GM06990 (cell line): Measurements from ENCODE around the gene SH3PXD2B.

ENCODE experiments used
- DNase-seq: peaks from one replicate; pipeline ENCODE4 v3.0.0-alpha.2; 2011; ENCODE audit not compliant: insufficient read length; ENCODE audit errors: extremely low read depth
- H3K27me3 ChIP-seq: replicated peaks from 2 replicates; pipeline ENCODE4 v1.6.0; 2011; ENCODE audit warnings: low read length; ENCODE audit not compliant: control insufficient read depth, insufficient read depth
- H3K36me3 ChIP-seq: 2 replicates; pipeline ENCODE4 v1.5.1; 2011; ENCODE audit warnings: low read length; ENCODE audit not compliant: control insufficient read depth, insufficient read depth
- H3K4me3 ChIP-seq: replicated peaks from 2 replicates; pipeline ENCODE4 v1.5.1; 2011; ENCODE audit warnings: low read depth, mild to moderate bottlenecking, control low read depth, low read length
- CTCF ChIP-seq: IDR thresholded peaks from 2 replicates; pipeline ENCODE4 v1.5.1; 2011; ENCODE audit warnings: low read length, control low read depth, mild to moderate bottlenecking, inconsistent platforms; ENCODE audit not compliant: insufficient read depth, poor library complexity, severe bottlenecking

The SH3PXD2B gene

GRCh38 chr5:172454358-172455086 is at the start of gene SH3PXD2B:
Gene SH3PXD2B, minus strand, starts transcription at chr5:172454525. Its CDS starts 173 bp downstream, at chr5:172454352.
- Histone ChIP-seq H3K4me3 (peak within 1 kb of the TSS; percentile 58), H3K36me3 (no peaks in the 10 kb centered on the region), H3K27me3 (0 out of 2 replicates have a peak, but pooled peaks cover 2% of the 10 kb centered on the region)
- peak; percentile 39 for DNase-seq
- no peak for TF ChIP-seq CTCF

GRCh38 chr5:172502969-172503368 is 48.6 kb upstream of the SH3PXD2B start:
- no peak for TF ChIP-seq CTCF
- Histone ChIP-seq H3K4me3 (no peak overlapping the region), H3K36me3 (no peaks in the 10 kb centered on the region), H3K27me3 (peaks cover 1% of the 10 kb centered on the region)
- DNase-seq = no peak

- no peak overlapping the region for H3K4me3 ChIP-seq
- H3K27me3 ChIP-seq = peaks cover 1% of the 10 kb centered on the region
- DNase-seq = no peak
- TF ChIP-seq CTCF = no peak
- H3K36me3 ChIP-seq = no peaks in the 10 kb centered on the region
These were observed 48.1 kb upstream of the SH3PXD2B start for GRCh38 chr5:172502410-172502809.

- TF ChIP-seq CTCF = no peak
- Histone ChIP-seq H3K27me3 (peaks cover 3% of the 10 kb centered on the region), H3K36me3 (no peaks in the 10 kb centered on the region), H3K4me3 (no peak overlapping the region)
- DNase-seq = no peak
These were observed 47.5 kb upstream of the SH3PXD2B start for GRCh38 chr5:172501708-172502320.

- H3K36me3 ChIP-seq = no peaks in the 10 kb centered on the region
- TF ChIP-seq CTCF = no peak
- H3K27me3 ChIP-seq = peaks cover 3% of the 10 kb centered on the region
- H3K4me3 ChIP-seq = no peak overlapping the region
- no peak for DNase-seq
These were observed 45.0 kb upstream of the SH3PXD2B start for GRCh38 chr5:172499287-172499686.
